WTC11 (cell line): ENCODE results near the gene PTCSC3. TPM values are rescaled to one million over a fixed set of nuclear protein-coding genes. Genes with fewer than 3 reads are reported as not detected.
A peak's percentile ranks its signal among the peaks of the same experiment; 100 is the strongest.

Source experiments
- ATAC-seq: fragments of 200-7000 bp; cut with Tn5 transposase; 2 replicates; pipeline ENCODE4 v1.10.0; 2021; ENCODE audit warnings: mild to moderate bottlenecking, moderate library complexity
- CTCF ChIA-PET: fragments of 300-600 bp; sonication (Branson Sonifier 250); formaldehyde crosslinking; loops from one replicate; lab custom pipeline; 2021; ENCODE audit warnings: antibody characterized with exemption; lab: Charles Lee
- POLR2A ChIA-PET: fragments of 350-600 bp; sonication (Branson Sonifier 250); formaldehyde crosslinking; loops from one replicate; lab custom pipeline; 2021; ENCODE audit warnings: antibody characterized with exemption; lab: Charles Lee
- DNase-seq: peaks from one replicate; pipeline ENCODE4 v3.0.0; 2021; ENCODE audit warnings: low spot score
- H3K27ac Mint-ChIP-seq: 2 replicates; pipeline ENCODE4 v1.8.0; 2021; ENCODE audit warnings: mixed read lengths
- H3K27me3 Mint-ChIP-seq: 2 replicates; pipeline ENCODE4 v1.8.0; 2021; ENCODE audit warnings: low read depth, mild to moderate bottlenecking, moderate library complexity, mixed read lengths
- H3K36me3 Mint-ChIP-seq: 2 replicates; pipeline ENCODE4 v1.8.0; 2021; ENCODE audit warnings: mixed read lengths
- H3K4me1 Mint-ChIP-seq: 2 replicates; pipeline ENCODE4 v1.8.0; 2022; ENCODE audit warnings: mixed read lengths
- H3K4me3 Mint-ChIP-seq: 2 replicates; pipeline ENCODE4 v1.8.0; 2021; ENCODE audit warnings: mild to moderate bottlenecking, moderate library complexity, mixed read lengths
- H3K9me3 Mint-ChIP-seq: 2 replicates; pipeline ENCODE4 v1.8.0; 2021; ENCODE audit warnings: mixed read lengths
- ESRRA ChIP-seq: sonication (generic); formaldehyde crosslinking; IDR thresholded peaks from 2 replicates; pipeline ENCODE4 v1.8.1; 2022; ENCODE audit warnings: mild to moderate bottlenecking, missing genetic modification reagents, borderline replicate concordance
- GABPB1 ChIP-seq: sonication (generic); formaldehyde crosslinking; IDR thresholded peaks from 2 replicates; pipeline ENCODE4 v1.8.1; 2023; ENCODE audit warnings: mild to moderate bottlenecking, missing genetic modification reagents
- HMGXB4 ChIP-seq: sonication (generic); formaldehyde crosslinking; IDR thresholded peaks from 2 replicates; pipeline ENCODE4 v1.8.1; 2023; ENCODE audit warnings: mild to moderate bottlenecking, moderate library complexity, missing genetic modification reagents
- KAT7 ChIP-seq: sonication (generic); formaldehyde crosslinking; IDR thresholded peaks from 2 replicates; pipeline ENCODE4 v1.8.1; 2023; ENCODE audit warnings: missing genetic modification reagents, mild to moderate bottlenecking, borderline replicate concordance
- NFATC4 ChIP-seq: fragments of 250-450 bp; sonication (Bioruptor Pico); IDR thresholded peaks from 2 replicates; pipeline ENCODE4 v1.9.0; 2021; ENCODE audit warnings: mild to moderate bottlenecking
- NR3C1 ChIP-seq: sonication (generic); formaldehyde crosslinking; conservative IDR thresholded peaks from 2 replicates; pipeline ENCODE4 v1.8.1; 2023; ENCODE audit warnings: low read depth, mild to moderate bottlenecking, missing genetic modification reagents
- ZBTB21 ChIP-seq: sonication (generic); formaldehyde crosslinking; IDR thresholded peaks from 2 replicates; pipeline ENCODE4 v1.8.1; 2023; ENCODE audit warnings: mild to moderate bottlenecking, missing genetic modification reagents, borderline replicate concordance
- ZNF219 ChIP-seq: sonication (generic); formaldehyde crosslinking; IDR thresholded peaks from 2 replicates; pipeline ENCODE4 v1.8.0; 2023; ENCODE audit warnings: missing genetic modification reagents, mild to moderate bottlenecking, borderline replicate concordance
- ZNF232 ChIP-seq: sonication (generic); formaldehyde crosslinking; IDR thresholded peaks from 2 replicates; pipeline ENCODE4 v1.8.0; 2022; ENCODE audit warnings: mild to moderate bottlenecking, missing genetic modification reagents
- ZNF416 ChIP-seq: fragments of 250-450 bp; sonication (Bioruptor Pico); IDR thresholded peaks from 2 replicates; pipeline ENCODE4 v1.9.0; 2021; ENCODE audit warnings: mild to moderate bottlenecking, inconsistent platforms
- total RNA-seq: library from RNA; stranded (reverse); gene quantifications from 3 replicates; pipeline ENCODE4 v1.2.3, GENCODE V29; 2021
- TF ChIP-seq, protein P1 (sequence below): sonication (generic); formaldehyde crosslinking; IDR thresholded peaks from 2 replicates; pipeline ENCODE4 v1.8.1; 2023; ENCODE audit warnings: mild to moderate bottlenecking, missing genetic modification reagents, moderate library complexity
- TF ChIP-seq, protein P2 (sequence below): fragments of 250-450 bp; sonication (Bioruptor Pico); IDR thresholded peaks from 2 replicates; pipeline ENCODE4 v1.9.0; 2021; ENCODE audit warnings: mild to moderate bottlenecking

PTCSC3 gene
- total RNA-seq, 1 experiment from 2014 or later, result not detected

- H3K9me3 Mint-ChIP-seq, result no peaks in the 10 kb centered on the region
- ChIA-PET CTCF (interaction anchor here (1.6 kb wide), 1 partner anchor 161 kb away, joined by 6 read pairs; no protein-coding TSS in a partner anchor), POLR2A (no interaction called here)
- DNase-seq (no peak), ATAC-seq (no peak)
- H3K4me1 Mint-ChIP-seq, result peaks cover 16% of the 10 kb centered on the region
- H3K27me3 Mint-ChIP-seq, result no peaks in the 10 kb centered on the region; the same call in 1 of the 2 replicates
- no peaks in the 10 kb centered on the region for H3K36me3 Mint-ChIP-seq
- H3K4me3 Mint-ChIP-seq, result no peak overlapping the region
- H3K27ac Mint-ChIP-seq, result no peak overlapping the region
- TF ChIP-seq, protein P1, sequence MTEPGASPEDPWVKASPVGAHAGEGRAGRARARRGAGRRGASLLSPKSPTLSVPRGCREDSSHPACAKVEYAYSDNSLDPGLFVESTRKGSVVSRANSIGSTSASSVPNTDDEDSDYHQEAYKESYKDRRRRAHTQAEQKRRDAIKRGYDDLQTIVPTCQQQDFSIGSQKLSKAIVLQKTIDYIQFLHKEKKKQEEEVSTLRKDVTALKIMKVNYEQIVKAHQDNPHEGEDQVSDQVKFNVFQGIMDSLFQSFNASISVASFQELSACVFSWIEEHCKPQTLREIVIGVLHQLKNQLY (CRISPR knock-in tag), result no peak
- TF ChIP-seq ZNF232 (CRISPR knock-in tag), result no peak
- no peak for TF ChIP-seq ZBTB21 (CRISPR knock-in tag)
- TF ChIP-seq NR3C1 (CRISPR knock-in tag), result no peak
- TF ChIP-seq ZNF219 (CRISPR knock-in tag), result no peak
Observed at GRCh38 chr14:36212577-36212976, 36.1 kb upstream of the PTCSC3 start.

- Mint-ChIP-seq H3K4me3 (no peak overlapping the region), H3K9me3 (peaks cover 5% of the 10 kb centered on the region), H3K4me1 (peaks cover 4% of the 10 kb centered on the region; the same call in 1 of the 2 replicates), H3K36me3 (no peaks in the 10 kb centered on the region), H3K27me3 (no peaks in the 10 kb centered on the region; the same call in 1 of the 2 replicates), H3K27ac (no peak overlapping the region)
- TF ChIP-seq GABPB1 (CRISPR knock-in tag) (peak; percentile 95), ZNF416 (CRISPR knock-in tag) (no peak)
- ATAC-seq (no peak), DNase-seq (no peak)
- ChIA-PET POLR2A (no interaction called here), CTCF (no interaction called here)
Observed at GRCh38 chr14:36208690-36209278, 32.3 kb upstream of the PTCSC3 start.

GRCh38 chr14:36207500-36207899 lies 31.0 kb upstream of the PTCSC3 start:
- H3K27me3 Mint-ChIP-seq, result no peaks in the 10 kb centered on the region; the same call in 1 of the 2 replicates

More at GRCh38 chr14:36207500-36207899, 31.0 kb upstream of the PTCSC3 start:
- CTCF ChIA-PET, result no interaction called here
- no peak overlapping the region for H3K4me3 Mint-ChIP-seq
- no peaks in the 10 kb centered on the region for H3K36me3 Mint-ChIP-seq
- H3K9me3 Mint-ChIP-seq, result peaks cover 12% of the 10 kb centered on the region
- no peaks in the 10 kb centered on the region for H3K4me1 Mint-ChIP-seq
- TF ChIP-seq HMGXB4 (CRISPR knock-in tag) (no peak), ESRRA (CRISPR knock-in tag) (no peak), KAT7 (CRISPR knock-in tag) (no peak), NFATC4 (no peak), GABPB1 (CRISPR knock-in tag) (no peak)
- TF ChIP-seq, protein P2, sequence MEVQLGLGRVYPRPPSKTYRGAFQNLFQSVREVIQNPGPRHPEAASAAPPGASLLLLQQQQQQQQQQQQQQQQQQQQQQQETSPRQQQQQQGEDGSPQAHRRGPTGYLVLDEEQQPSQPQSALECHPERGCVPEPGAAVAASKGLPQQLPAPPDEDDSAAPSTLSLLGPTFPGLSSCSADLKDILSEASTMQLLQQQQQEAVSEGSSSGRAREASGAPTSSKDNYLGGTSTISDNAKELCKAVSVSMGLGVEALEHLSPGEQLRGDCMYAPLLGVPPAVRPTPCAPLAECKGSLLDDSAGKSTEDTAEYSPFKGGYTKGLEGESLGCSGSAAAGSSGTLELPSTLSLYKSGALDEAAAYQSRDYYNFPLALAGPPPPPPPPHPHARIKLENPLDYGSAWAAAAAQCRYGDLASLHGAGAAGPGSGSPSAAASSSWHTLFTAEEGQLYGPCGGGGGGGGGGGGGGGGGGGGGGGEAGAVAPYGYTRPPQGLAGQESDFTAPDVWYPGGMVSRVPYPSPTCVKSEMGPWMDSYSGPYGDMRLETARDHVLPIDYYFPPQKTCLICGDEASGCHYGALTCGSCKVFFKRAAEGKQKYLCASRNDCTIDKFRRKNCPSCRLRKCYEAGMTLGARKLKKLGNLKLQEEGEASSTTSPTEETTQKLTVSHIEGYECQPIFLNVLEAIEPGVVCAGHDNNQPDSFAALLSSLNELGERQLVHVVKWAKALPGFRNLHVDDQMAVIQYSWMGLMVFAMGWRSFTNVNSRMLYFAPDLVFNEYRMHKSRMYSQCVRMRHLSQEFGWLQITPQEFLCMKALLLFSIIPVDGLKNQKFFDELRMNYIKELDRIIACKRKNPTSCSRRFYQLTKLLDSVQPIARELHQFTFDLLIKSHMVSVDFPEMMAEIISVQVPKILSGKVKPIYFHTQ (CRISPR knock-in tag), result no peak
- ATAC-seq, result peak; percentile 38; the same call in 1 of the 2 replicates
- H3K27ac Mint-ChIP-seq, result no peak overlapping the region
- no peak for DNase-seq
- POLR2A ChIA-PET, result no interaction called here
